ENCODE results near the gene B4GALNT1. TPM values are rescaled to one million over a fixed set of nuclear protein-coding genes. Genes with fewer than 3 reads are reported as not detected.
"Not testable (repeated sequence)": the region's sequence is repeated elsewhere in the genome, so short reads cannot be mapped to it uniquely, and the experiment has no call there.

Gene B4GALNT1
- total and polyA plus RNA-seq, 10 of the 15 experiments (the other 5 are each of a cell fraction or from before 2014, with no cell fraction given): 0.01 to 0.38 (median 0.14) TPM; not detected in 3

GRCh38 chr12:57636731-57637130 is 3.7 kb upstream of the B4GALNT1 start:
- RAD21 ChIA-PET (ENCODE audit: unreplicated experiment): interaction anchor here (1.3 kb wide), 1 partner anchor 22 kb away, joined by 3 read pairs; no protein-coding TSS in a partner anchor
- POLR2A ChIA-PET; H3K27me3 ChIP-seq (replicated peaks in 1 of 2; ENCODE audit: control insufficient read depth in 2 of 2, insufficient read depth in 2 of 2, low read length in 1 of 2): not testable (repeated sequence)

GRCh38 chr12:57632073-57632957 is 686 bp downstream of the B4GALNT1 start:
- Histone ChIP-seq H3K27ac (ENCODE audit: control insufficient read depth, insufficient read depth) (no peak overlapping the region), H3K79me2 (ENCODE audit: control insufficient read depth, insufficient read depth, low read length) (no peaks in the 10 kb centered on the region), H3K4me1 (ENCODE audit: control insufficient read depth, insufficient read depth, low read length) (no peaks in the 10 kb centered on the region), H2AFZ (ENCODE audit: control insufficient read depth, low read depth, low read length) (peak overlapping the region; percentile 44; the same call in 1 of the 2 replicates), H3K27me3 (replicated peaks in 1 of 2; ENCODE audit: control insufficient read depth in 2 of 2, insufficient read depth in 2 of 2, low read length in 1 of 2) (peaks cover 17 to 18% of the 10 kb centered on the region in 2 experiments), H3K9ac (ENCODE audit: control insufficient read depth, insufficient read depth, low read length) (no peak overlapping the region), H3K4me2 (ENCODE audit: control insufficient read depth, insufficient read depth) (peak overlapping the region; percentile 87), H3K36me3 (ENCODE audit: control insufficient read depth in 2 of 2, insufficient read depth in 2 of 2, low read length in 1 of 2) (no peaks in the 10 kb centered on the region), H4K20me1 (ENCODE audit: control insufficient read depth, insufficient read depth) (no peaks in the 10 kb centered on the region), H3K4me3 (peak overlapping the region; percentile 49; the same call in 1 of the 2 replicates), H3K9me3 (replicated peaks; ENCODE audit: control insufficient read depth, insufficient read depth, low read length) (no peaks in the 10 kb centered on the region)
- intact Hi-C loops (cut with micrococcal nuclease; ENCODE audit: unreplicated experiment): no loop called here
- BruUV-seq (replicated peaks): no TSS peak
- CTCF ChIA-PET: interaction anchor here (0.6 to 2.5 kb wide), 6 partner anchors 10 to 174 kb away, joined by 3 to 32 read pairs (median 7); no protein-coding TSS in a partner anchor
- no peak for DNase-seq (ENCODE audit: low read depth, low spot score)
- SMC1A ChIA-PET (ENCODE audit: uncharacterized antibody, unreplicated experiment): interaction anchor here (0.5 to 1.0 kb wide), 2 partner anchors 39 to 50 kb away, joined by 6 read pairs; no protein-coding TSS in a partner anchor
- no peak for FAIRE-seq
- peak; percentile 40 for ATAC-seq
- WGBS (ENCODE audit: insufficient coverage, insufficient replicate concordance, low lambda C conversion rate, missing lambda C conversion rate): 8% methylated on average over 52 of the region's 67 CpGs
- in situ Hi-C loops (cut with MboI): no loop called here
- POLR2A ChIA-PET: no interaction called here
- RAD21 ChIA-PET (ENCODE audit: unreplicated experiment): interaction anchor here (0.6 to 1.0 kb wide), 3 partner anchors 27 to 51 kb away, joined by 3 to 4 read pairs (median 3); no protein-coding TSS in a partner anchor
- TF ChIP-seq CBX3 (IDR thresholded peaks at IDR 0.05; ENCODE audit: borderline replicate concordance, low read depth) (no peak), ZBTB11 (CRISPR knock-in tag; IDR thresholded peaks at IDR 0.05) (no peak), NFYB (IDR thresholded peaks at IDR 0.05; ENCODE audit: insufficient read depth, low read depth, low read length) (no peak), POLR2AphosphoS5 (IDR thresholded peaks at IDR 0.05; ENCODE audit: low read length) (no peak), NFXL1 (IDR thresholded peaks at IDR 0.05; ENCODE audit: borderline replicate concordance) (no peak), HDAC6 (IDR thresholded peaks at IDR 0.05; ENCODE audit: unreplicated experiment) (peak; percentile 58), ZNF384 (IDR thresholded peaks at IDR 0.05; ENCODE audit: borderline replicate concordance, low read depth, low read length) (no peak), CTCF (IDR thresholded peaks at IDR 0.05 in 2 of 3, conservative IDR thresholded peaks at IDR 0.05 in 1 of 3; ENCODE audit: control insufficient read depth in 2 of 3, extremely low read depth in 1 of 3, insufficient read depth in 1 of 3, low read depth in 3 of 3, low read length in 3 of 3) (peak in 1 of 3 experiments; percentile 8; a peak in 1 of 6 replicates)

More at GRCh38 chr12:57636731-57637130, 3.7 kb upstream of the B4GALNT1 start:
- ChIA-PET SMC1A (ENCODE audit: uncharacterized antibody, unreplicated experiment) (interaction anchor here (0.7 to 3.1 kb wide), 3 partner anchors 52 to 803 kb away, joined by 3 to 15 read pairs (median 9); no protein-coding TSS in a partner anchor), CTCF (interaction anchor here (0.7 to 6.1 kb wide), 3 partner anchors 53 to 161 kb away, joined by 3 to 38 read pairs (median 3); no protein-coding TSS in a partner anchor)
- intact Hi-C loops (cut with micrococcal nuclease; ENCODE audit: unreplicated experiment); H3K79me2 ChIP-seq (ENCODE audit: control insufficient read depth, insufficient read depth, low read length); H3K4me2 ChIP-seq (ENCODE audit: control insufficient read depth, insufficient read depth); H3K9ac ChIP-seq (ENCODE audit: control insufficient read depth, insufficient read depth, low read length); DNase-seq (ENCODE audit: low read depth, low spot score); H3K4me1 ChIP-seq (ENCODE audit: control insufficient read depth, insufficient read depth, low read length); H3K9me3 ChIP-seq (replicated peaks; ENCODE audit: control insufficient read depth, insufficient read depth, low read length); BruUV-seq (replicated peaks); H3K27ac ChIP-seq (ENCODE audit: control insufficient read depth, insufficient read depth); in situ Hi-C loops (cut with MboI); H3K36me3 ChIP-seq (ENCODE audit: control insufficient read depth in 2 of 2, insufficient read depth in 2 of 2, low read length in 1 of 2); H2AFZ ChIP-seq (ENCODE audit: control insufficient read depth, low read depth, low read length); H3K4me3 ChIP-seq; FAIRE-seq; ATAC-seq; H4K20me1 ChIP-seq (ENCODE audit: control insufficient read depth, insufficient read depth): not testable (repeated sequence)
- 66% methylated on average over 9 of the region's 9 CpGs for WGBS (ENCODE audit: insufficient coverage, insufficient replicate concordance, low lambda C conversion rate, missing lambda C conversion rate)
